Spleen (tissue), 7 donors: ENCODE measurements around the gene NPB.

Experiments used
- CTCF ChIP-seq, 11 experiments: fragments of 200-600 bp in 7 of 11; fragments of 450-650 bp in 4 of 11; sonication (generic) in 4 of 11; IDR thresholded peaks in 8 of 11; conservative IDR thresholded peaks in 3 of 11; 1 replicate in 7 of 11; 2 replicates in 4 of 11; pipeline versions ENCODE4 v1.4.0 to v1.8.0; 2016 to 2021; ENCODE audit warnings: antibody characterized with exemption in 11 of 11, inconsistent platforms in 4 of 11, mild to moderate bottlenecking in 1 of 11
- POLR2A ChIP-seq, 3 donors: fragments of 450-650 bp; IDR thresholded peaks; one replicate each; pipeline ENCODE4 v1.5.1; 2017; ENCODE audit warnings: antibody characterized with exemption in 3 of 3, mild to moderate bottlenecking in 1 of 3
- POLR2AphosphoS5 ChIP-seq, 3 donors: sonication (generic); formaldehyde crosslinking; IDR thresholded peaks; one replicate each; pipeline ENCODE4 v1.5.1; 2017; ENCODE audit warnings: antibody characterized with exemption in 3 of 3
- donor health status: DM: no; HTN: no; CAD: no; lungs with moderate emphysema.
- donor health status: DM: no; HTN: no; CAD: no.
- donor health status: DM: no; HTN: no; CAD: no.

DNA sequence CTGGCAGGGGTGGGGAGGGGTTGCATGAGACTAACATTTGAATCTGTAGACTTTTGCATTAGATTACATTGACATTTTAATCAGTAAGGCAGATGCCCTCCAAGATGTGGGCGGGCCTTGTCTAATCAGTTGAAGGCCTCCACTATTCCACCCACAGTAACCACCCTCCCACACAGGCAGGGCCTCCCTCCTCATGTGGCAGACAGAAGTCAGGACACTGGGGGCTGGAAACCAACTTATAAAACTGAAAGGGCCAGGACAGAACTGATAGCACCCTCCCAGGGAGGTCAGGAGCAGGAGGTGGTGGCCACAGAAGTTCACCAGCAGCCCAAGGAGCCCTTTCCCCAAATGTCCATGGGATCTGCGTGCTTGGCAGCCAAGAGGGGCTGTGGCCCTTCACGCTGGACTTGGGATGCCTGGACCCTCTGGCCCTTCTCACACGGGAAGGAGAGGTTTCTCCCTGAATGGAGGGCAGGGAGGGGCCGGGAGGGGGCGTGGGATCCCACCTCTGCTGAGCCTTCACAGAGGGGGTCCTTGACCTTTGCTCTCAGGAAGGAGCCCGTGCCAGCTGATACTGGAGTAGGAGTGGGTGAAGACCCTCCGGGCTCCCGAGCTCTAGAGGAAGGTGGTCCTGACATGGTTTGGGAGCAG is 30.4 kb downstream of the NPB start:
- TF ChIP-seq POLR2AphosphoS5 (IDR thresholded peaks at IDR 0.05) (no peak), CTCF (IDR thresholded peaks at IDR 0.05 in 8 of 11, conservative IDR thresholded peaks at IDR 0.05 in 3 of 11) (no peak), POLR2A (IDR thresholded peaks at IDR 0.05) (no peak)
